ENCODE results near the gene MON1A.

DNA sequence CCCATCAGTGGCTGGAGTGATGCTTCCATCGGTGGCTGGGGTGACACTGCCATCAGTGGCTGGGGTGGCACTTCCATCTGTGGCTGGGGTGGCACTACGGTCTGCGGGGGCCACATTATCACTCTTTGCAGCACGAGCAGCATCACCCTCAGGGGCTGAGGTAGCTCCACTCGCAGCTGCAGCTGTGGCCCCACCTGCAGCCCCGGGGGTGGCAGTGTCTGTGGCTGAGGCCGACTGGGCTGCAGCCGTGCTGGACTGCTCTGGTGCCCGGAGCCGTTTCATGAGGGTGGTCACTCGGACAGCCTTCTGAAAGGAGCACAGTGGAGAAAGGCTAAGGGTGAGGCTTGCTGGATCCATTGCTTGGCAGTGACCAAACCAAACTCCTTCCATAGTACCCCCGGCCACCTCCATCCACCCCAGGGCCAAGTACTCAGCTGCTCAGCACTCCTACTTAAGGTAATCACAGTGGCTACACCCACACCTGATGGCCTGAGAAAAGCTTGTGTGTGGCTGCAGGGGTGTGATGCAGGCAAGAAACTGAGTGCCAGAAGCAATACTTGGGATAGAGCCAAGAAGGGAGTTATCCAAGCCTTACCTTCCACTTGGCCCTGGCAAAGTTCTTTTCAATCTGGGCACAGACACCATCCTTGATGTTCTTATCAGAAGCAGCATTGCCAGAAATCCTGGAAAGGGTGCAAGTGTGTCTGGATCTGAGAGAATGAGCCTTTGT lies 69.9 kb downstream of the MON1A start:
- TF ChIP-seq, protein P1, sequence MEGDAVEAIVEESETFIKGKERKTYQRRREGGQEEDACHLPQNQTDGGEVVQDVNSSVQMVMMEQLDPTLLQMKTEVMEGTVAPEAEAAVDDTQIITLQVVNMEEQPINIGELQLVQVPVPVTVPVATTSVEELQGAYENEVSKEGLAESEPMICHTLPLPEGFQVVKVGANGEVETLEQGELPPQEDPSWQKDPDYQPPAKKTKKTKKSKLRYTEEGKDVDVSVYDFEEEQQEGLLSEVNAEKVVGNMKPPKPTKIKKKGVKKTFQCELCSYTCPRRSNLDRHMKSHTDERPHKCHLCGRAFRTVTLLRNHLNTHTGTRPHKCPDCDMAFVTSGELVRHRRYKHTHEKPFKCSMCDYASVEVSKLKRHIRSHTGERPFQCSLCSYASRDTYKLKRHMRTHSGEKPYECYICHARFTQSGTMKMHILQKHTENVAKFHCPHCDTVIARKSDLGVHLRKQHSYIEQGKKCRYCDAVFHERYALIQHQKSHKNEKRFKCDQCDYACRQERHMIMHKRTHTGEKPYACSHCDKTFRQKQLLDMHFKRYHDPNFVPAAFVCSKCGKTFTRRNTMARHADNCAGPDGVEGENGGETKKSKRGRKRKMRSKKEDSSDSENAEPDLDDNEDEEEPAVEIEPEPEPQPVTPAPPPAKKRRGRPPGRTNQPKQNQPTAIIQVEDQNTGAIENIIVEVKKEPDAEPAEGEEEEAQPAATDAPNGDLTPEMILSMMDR (IDR thresholded peaks at IDR 0.05) = no peak
- no peak for TF ChIP-seq POLR2A (IDR thresholded peaks at IDR 0.05)

Measured in uterus (tissue), 2 donors.